DOHH2 (cell line): Measurements from ENCODE around the gene CACYBP.
A peak's percentile ranks its signal among the peaks of the same experiment; 100 is the strongest.

ENCODE experiments used
- H3F3A ChIP-seq: fragments of 200-600 bp; sonication (generic), shearing (Covaris generic); 2 replicates; pipeline ENCODE4 v1.6.0; 2016; ENCODE audit warnings: antibody characterized with exemption, mild to moderate bottlenecking; ENCODE audit not compliant: control insufficient read depth, insufficient read depth
- H3K27ac ChIP-seq: fragments of 200-600 bp; sonication (generic); 2 replicates; pipeline ENCODE4 v1.5.1; 2014; ENCODE audit warnings: low read depth, mild to moderate bottlenecking, low read length, moderate library complexity
- H3K27me3 ChIP-seq: fragments of 200-600 bp; sonication (generic); 2 replicates; pipeline ENCODE4 v1.6.1; 2014; ENCODE audit warnings: mild to moderate bottlenecking, low read length, mixed read lengths; ENCODE audit not compliant: control insufficient read depth
- H3K36me3 ChIP-seq: fragments of 200-600 bp; sonication (generic); 2 replicates; pipeline ENCODE4 v1.6.1; 2014; ENCODE audit warnings: mild to moderate bottlenecking, low read length, moderate library complexity, mixed read lengths; ENCODE audit not compliant: control insufficient read depth
- H3K4me1 ChIP-seq: fragments of 200-600 bp; sonication (generic); 2 replicates; pipeline ENCODE4 v1.6.1; 2014; ENCODE audit warnings: mild to moderate bottlenecking, low read length, mixed read lengths; ENCODE audit not compliant: control insufficient read depth
- H3K4me2 ChIP-seq: fragments of 200-600 bp; sonication (generic); 2 replicates; pipeline ENCODE4 v1.6.0; 2014; ENCODE audit warnings: mild to moderate bottlenecking, low read length, moderate library complexity
- H3K4me3 ChIP-seq: fragments of 200-600 bp; sonication (generic); 2 replicates; pipeline ENCODE4 v1.5.1; 2014; ENCODE audit warnings: mild to moderate bottlenecking, low read length, mixed read lengths
- H3K79me2 ChIP-seq: fragments of 200-600 bp; sonication (generic); 2 replicates; pipeline ENCODE4 v1.6.1; 2014; ENCODE audit warnings: mild to moderate bottlenecking, low read length, mixed read lengths; ENCODE audit not compliant: control insufficient read depth
- H3K9me2 ChIP-seq: fragments of 200-600 bp; sonication (generic); replicated peaks from 2 replicates; pipeline ENCODE4 v1.6.1; 2014; ENCODE audit warnings: mild to moderate bottlenecking, low read length, mixed read lengths; ENCODE audit not compliant: control insufficient read depth
- H3K9me3 ChIP-seq: fragments of 200-600 bp; sonication (generic); 2 replicates; pipeline ENCODE4 v1.6.1; 2014; ENCODE audit warnings: antibody characterized with exemption, low read length, mixed read lengths; ENCODE audit not compliant: control insufficient read depth, insufficient read depth
- H4K20me1 ChIP-seq: fragments of 200-600 bp; sonication (generic); 2 replicates; pipeline ENCODE4 v1.6.0; 2014; ENCODE audit warnings: low read depth, mild to moderate bottlenecking, antibody characterized with exemption, low read length, moderate library complexity; ENCODE audit not compliant: control insufficient read depth, insufficient read depth
- CTCF ChIP-seq: fragments of 200-600 bp; sonication (generic); IDR thresholded peaks from one replicate; pipeline ENCODE4 v1.5.1; 2014; ENCODE audit warnings: antibody characterized with exemption, mild to moderate bottlenecking, low read depth, low read length; ENCODE audit not compliant: poor library complexity, severe bottlenecking
- EZH2phosphoT487 ChIP-seq: fragments of 200-600 bp; sonication (generic); IDR thresholded peaks from 2 replicates; pipeline ENCODE4 v1.6.1; 2017; ENCODE audit warnings: borderline replicate concordance, mild to moderate bottlenecking, antibody characterized with exemption, low read length, moderate library complexity, mixed read lengths

The CACYBP gene

GRCh38 chr1:174997041-174997440 is 2.7 kb upstream of the CACYBP start:
- peaks cover 10% of the 10 kb centered on the region; the same call in 1 of the 2 replicates for H4K20me1 ChIP-seq
- H3K9me2 ChIP-seq, result no peaks in the 10 kb centered on the region
- H3K9me3 ChIP-seq, result no peaks in the 10 kb centered on the region
- H3K27ac ChIP-seq, result no peak overlapping the region
- H3K4me1 ChIP-seq, result peaks cover 33% of the 10 kb centered on the region
- H3K79me2 ChIP-seq, result peaks cover 56% of the 10 kb centered on the region
- no peaks in the 10 kb centered on the region for H3K27me3 ChIP-seq
- H3F3A ChIP-seq, result peaks cover 15% of the 10 kb centered on the region
- no peak overlapping the region for H3K4me3 ChIP-seq
- peaks cover 68% of the 10 kb centered on the region for H3K36me3 ChIP-seq
- TF ChIP-seq EZH2phosphoT487 (no peak), CTCF (no peak)
- H3K4me2 ChIP-seq, result no peak overlapping the region

GRCh38 chr1:174998569-174999215 is 1.1 kb upstream of the CACYBP start:
- Histone ChIP-seq H3K4me2 (peak overlapping the region; percentile 85), H3K27me3 (no peaks in the 10 kb centered on the region), H3K9me3 (no peaks in the 10 kb centered on the region), H3K9me2 (no peaks in the 10 kb centered on the region), H3K4me1 (peaks cover 49% of the 10 kb centered on the region), H3K36me3 (peaks cover 64% of the 10 kb centered on the region), H3F3A (peaks cover 13% of the 10 kb centered on the region), H4K20me1 (peaks cover 18% of the 10 kb centered on the region; the same call in 1 of the 2 replicates), H3K4me3 (peak overlapping the region; percentile 93), H3K27ac (peak overlapping the region; percentile 94), H3K79me2 (peaks cover 73% of the 10 kb centered on the region)
- TF ChIP-seq EZH2phosphoT487 (no peak), CTCF (peak; percentile 81)

GRCh38 chr1:174999216-174999935 is 371 bp upstream of the CACYBP start:
- Histone ChIP-seq H3K9me3 (no peaks in the 10 kb centered on the region), H3K36me3 (peaks cover 70% of the 10 kb centered on the region), H3K27me3 (no peaks in the 10 kb centered on the region), H3K27ac (peak overlapping the region; percentile 94), H3K4me1 (peaks cover 49% of the 10 kb centered on the region), H3K4me3 (peak overlapping the region; percentile 93), H3F3A (peaks cover 15% of the 10 kb centered on the region), H3K79me2 (peaks cover 79% of the 10 kb centered on the region), H3K9me2 (no peaks in the 10 kb centered on the region), H3K4me2 (peak overlapping the region; percentile 85), H4K20me1 (peaks cover 20% of the 10 kb centered on the region; the same call in 1 of the 2 replicates)
- TF ChIP-seq CTCF (no peak), EZH2phosphoT487 (no peak)
